ENCODE data around the gene SLC22A4.

The SLC22A4 gene

DNA sequence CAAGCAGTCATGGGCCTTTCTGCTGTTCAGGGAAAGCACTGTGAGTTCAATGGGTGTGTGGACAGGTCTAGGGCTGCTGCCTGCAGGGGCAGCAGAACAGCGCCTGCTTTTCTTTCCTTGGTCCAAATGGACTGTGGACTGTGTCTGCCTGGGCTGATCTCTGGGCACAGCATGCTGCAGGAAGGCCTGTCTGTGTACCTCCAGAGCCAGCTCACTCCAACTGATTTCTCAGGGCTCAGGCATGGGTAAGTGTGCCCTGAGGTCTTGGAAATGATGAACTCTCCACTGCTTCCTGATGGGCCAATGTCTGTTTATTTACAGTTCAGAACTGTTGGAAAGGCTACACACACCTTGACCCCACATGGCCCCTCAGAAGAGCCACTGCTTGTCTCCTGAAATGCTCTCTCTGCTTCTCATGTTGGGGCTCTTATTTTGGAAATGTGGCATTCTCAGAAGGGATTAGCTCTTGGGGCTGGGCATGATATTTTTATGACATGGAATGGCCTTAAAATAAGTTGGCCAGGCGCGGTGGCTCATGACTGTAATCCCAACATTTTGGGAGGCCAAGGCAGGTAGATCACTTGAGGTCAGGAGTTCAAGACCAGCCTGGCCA is 27.0 kb downstream of the SLC22A4 start:
- intact Hi-C loops (cut with DNase I) = no loop called here

GRCh38 chr5:132322266-132322665 is 28.1 kb downstream of the SLC22A4 start:
- DNase-seq = no peak
- intact Hi-C loops (cut with DNase I) = no loop called here

More for the DNA sequence above, 27.0 kb downstream of the SLC22A4 start:
- DNase-seq = no peak

- no peak for DNase-seq
- intact Hi-C loops (cut with DNase I) = no loop called here
Measured at GRCh38 chr5:132323202-132323601, 29.0 kb downstream of the SLC22A4 start.

DNA sequence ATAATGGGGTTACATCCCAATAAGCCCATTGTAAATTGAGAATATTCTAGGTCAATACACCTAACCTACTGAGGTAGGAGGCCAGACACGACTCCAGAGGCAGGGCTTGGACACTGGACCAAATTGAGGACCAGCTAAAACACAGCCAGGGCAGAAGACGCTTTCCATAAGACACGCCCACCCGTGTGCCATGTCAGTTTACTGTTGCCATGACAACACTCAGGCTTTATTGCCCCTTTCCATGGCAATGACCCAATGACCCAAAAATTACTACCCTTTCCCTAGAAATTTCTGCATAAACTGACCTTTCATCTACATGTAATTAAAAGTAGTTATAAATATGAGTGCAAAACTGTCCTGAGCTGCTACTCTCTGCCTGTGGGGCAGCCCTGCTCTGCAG is 31.5 kb downstream of the SLC22A4 start:
- DNase-seq = no peak
- intact Hi-C loops (cut with DNase I) = no loop called here

DNA sequence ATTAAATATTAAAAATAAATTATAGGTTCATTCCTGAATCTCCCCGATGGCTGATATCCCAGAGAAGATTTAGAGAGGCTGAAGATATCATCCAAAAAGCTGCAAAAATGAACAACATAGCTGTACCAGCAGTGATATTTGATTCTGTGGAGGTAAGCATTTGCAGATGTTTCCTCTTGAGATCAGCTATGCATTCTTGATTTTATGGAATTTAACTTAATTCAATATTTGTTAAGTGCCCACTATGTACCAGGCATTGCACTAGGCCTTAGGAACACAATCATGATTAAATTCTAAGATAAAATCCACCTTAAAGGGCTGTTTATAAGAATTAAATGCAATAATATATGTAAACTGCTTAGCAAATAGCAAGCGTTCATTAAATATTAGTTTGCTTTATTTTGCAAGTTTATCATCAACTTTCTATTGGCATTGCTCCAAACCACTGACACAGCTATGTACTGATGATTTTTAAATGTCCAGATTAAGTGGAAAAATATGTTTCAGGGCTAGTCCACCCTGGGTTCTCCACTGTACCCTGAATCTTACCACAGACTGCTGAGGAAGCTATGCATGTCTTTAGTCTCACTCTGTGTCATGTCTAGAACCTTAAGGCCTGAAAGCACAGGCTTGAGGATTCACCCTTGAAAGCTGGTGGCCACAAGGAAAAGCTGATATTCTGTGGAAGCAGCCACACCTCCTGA is 33.2 kb downstream of the SLC22A4 start:
- no peak for DNase-seq
- intact Hi-C loops (cut with DNase I) = no loop called here

- DNase-seq = no peak
- intact Hi-C loops (cut with DNase I) = no loop called here
Measured at GRCh38 chr5:132334812-132335211, 40.6 kb downstream of the SLC22A4 start.

DNA sequence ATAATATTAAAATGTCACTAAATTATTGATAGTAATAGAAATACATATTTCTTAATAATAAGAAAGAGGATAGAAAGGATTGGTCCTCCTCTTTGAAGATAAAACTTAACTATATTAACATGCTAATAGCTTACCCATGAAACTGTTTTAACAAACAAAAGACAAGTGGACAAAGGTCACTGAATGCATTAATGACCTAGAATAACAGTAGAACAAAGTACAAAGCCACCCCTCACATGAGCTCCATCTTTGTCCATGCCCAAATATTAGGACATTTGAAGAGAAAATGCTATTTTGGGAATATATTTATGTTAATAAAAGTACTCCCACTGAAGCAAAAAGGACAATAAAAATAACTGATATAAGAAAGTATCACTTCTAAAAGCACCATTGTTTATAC is 41.2 kb downstream of the SLC22A4 start:
- intact Hi-C loops (cut with DNase I) = no loop called here
- no peak for DNase-seq

GRCh38 chr5:132339502-132339901 is 45.3 kb downstream of the SLC22A4 start:
- intact Hi-C loops (cut with DNase I) = no loop called here
- DNase-seq = no peak

- DNase-seq = no peak
Measured at GRCh38 chr5:132342291-132343180, 48.3 kb downstream of the SLC22A4 start.

GRCh38 chr5:132344775-132345514 is 50.8 kb downstream of the SLC22A4 start:
- no peak for DNase-seq
- intact Hi-C loops (cut with DNase I) = no loop called here

More at GRCh38 chr5:132342291-132343180, 48.3 kb downstream of the SLC22A4 start:
- intact Hi-C loops (cut with DNase I) = no loop called here

DNA sequence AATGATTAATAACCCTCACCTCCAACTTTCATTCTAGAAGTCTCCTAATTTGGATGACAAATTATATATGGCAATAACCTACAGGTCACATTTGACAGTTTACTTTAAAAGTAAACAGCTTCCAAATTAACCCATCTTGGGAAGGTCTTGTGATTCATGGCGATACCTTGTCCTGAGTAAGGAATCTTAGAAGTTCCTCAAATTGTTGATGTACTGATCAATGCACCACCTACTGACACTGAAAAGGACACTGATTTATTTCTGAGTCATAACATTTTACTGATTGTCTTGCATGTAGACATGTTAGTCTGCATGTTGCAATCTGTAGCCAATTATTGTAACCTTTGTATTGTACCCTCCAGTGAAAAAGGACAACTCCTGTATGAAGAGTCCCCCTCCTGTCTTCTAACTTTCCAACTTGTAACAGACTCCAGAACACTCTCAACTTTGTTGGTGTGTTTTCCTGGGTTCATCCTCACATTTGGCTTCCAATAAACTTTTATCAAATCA is 59.3 kb downstream of the SLC22A4 start:
- intact Hi-C loops (cut with DNase I) = no loop called here
- no peak for DNase-seq

- no peak for DNase-seq
- intact Hi-C loops (cut with DNase I) = no loop called here
Measured at GRCh38 chr5:132354381-132355139, 60.4 kb downstream of the SLC22A4 start.

DNA sequence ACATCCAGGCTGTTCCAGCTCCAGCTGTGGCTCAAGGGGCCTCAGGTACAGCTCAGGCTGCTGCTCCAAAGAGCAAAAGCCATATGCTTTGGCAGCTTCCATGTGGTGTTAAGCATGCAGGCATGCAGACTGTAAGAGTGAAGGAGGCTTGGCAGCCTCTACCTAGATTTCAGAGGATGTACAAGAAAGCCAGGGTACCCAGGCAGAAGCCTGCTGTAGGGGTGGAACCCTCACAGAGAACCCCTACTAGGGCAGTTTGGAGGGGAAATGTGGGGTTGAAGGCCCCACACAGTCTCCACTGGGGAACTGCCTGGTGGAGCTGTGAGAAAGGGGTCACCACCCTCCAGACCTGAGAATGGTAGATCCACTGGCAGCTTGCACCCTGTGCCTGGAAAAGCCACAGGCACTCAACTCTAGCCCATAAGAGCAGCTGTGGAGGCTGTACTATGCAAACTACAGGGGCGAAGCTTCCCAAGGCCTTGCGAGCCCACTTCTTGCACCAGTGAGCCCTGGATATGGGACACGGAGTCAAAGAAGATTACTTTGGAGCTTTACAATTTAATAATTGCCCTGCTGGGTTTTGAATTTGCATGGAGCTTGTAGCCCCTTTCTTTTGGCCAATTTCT is 61.1 kb downstream of the SLC22A4 start:
- intact Hi-C loops (cut with DNase I) = no loop called here
- no peak for DNase-seq

DNA sequence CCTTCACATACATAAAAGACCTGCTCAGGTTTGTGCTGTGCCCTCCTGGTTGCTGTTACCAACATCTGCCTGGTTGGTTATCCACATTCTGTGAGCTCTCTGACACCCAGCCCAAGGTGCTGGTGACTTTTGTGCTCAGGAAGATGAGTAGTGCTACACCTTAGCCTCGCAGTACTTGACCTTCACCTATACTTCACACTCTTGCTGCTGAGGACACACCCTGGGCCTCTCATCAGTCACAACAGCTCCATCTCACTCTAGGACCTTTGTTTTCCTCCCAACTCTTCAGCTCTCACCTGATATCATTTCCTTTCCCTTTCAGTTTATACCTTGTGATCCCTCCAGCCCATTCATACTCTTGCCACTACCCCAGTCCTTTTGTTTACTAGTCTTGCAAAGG is 64.6 kb downstream of the SLC22A4 start:
- intact Hi-C loops (cut with DNase I) = no loop called here
- no peak for DNase-seq

DNA sequence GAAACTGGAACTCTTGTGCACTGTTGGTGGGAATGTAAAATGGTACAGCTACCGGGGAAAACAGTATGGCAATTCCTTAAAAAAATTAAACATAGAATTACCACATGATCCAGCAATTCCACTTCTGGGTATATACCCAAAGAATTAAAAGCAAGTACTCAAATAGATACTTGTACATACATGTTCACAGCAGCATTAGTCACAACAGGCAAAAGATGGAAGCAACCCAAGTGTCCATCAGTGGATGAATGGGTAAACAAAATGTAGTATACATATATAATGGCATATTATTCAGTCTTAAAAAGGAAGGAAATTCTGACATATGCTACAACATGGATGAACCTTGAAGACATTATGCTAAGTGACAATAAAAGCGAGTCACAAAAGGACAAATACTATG is 67.9 kb downstream of the SLC22A4 start:
- no peak for DNase-seq
- intact Hi-C loops (cut with DNase I) = no loop called here

GRCh38 chr5:132363431-132364112 is 69.4 kb downstream of the SLC22A4 start:
- no peak for DNase-seq
- intact Hi-C loops (cut with DNase I) = no loop called here

DNA sequence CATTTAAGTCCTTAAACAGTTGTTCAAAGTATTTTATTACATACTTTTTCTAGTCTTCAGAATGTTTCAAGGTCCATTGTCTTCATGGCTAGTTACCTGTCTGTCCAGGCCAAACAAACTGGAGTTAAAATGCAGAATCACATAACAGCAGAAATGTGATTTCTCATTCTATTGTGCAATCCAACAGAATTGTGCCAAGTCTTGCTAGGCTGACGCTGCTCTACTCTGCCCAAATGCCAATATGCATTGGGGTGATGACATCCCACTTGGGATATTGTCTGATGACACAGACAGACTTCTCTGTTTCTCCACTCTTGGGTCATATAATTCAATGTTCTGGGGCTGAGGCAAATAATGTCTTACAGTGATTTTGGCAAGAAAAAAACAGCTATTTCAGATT is 70.1 kb downstream of the SLC22A4 start:
- intact Hi-C loops (cut with DNase I) = no loop called here
- DNase-seq = no peak

- DNase-seq = no peak
- intact Hi-C loops (cut with DNase I) = no loop called here
Measured at GRCh38 chr5:132365213-132365612, 71.0 kb downstream of the SLC22A4 start.

GRCh38 chr5:132368186-132368585 is 74.0 kb downstream of the SLC22A4 start:
- intact Hi-C loops (cut with DNase I) = no loop called here
- no peak for DNase-seq

Data from posterior cingulate gyrus (tissue), 11 donors.